ENCODE results near the gene PHF21B. TPM values are rescaled to one million over a fixed set of nuclear protein-coding genes. Genes with fewer than 3 reads are reported as not detected.

Gene PHF21B
- total and polyA plus RNA-seq, 2 of the 8 experiments (the other 6 are each of a cell fraction or from before 2014, with no cell fraction given): 19.3 to 68.1 TPM

DNA sequence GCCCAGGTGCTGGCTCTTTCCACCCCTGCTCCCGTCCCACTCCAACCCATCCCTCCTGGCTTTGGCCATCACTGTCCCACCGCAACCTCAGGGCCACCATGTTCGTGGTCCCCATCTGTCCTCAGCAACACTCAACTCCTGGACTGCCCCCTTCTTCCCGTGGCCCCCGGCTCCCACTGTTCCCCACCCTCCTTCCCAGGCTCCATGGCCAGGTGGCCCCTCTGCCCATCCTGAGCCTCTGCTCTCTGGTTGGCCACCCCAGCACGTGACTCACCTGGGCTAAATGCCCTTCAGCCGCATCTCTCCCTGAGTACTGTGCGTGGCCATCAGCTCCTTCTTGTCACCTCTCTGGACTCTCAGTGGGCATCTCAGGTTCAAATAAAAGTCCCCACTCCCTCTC, 41.6 kb upstream of the PHF21B start:
- no peak overlapping the region for H2BK120ac ChIP-seq (replicated peaks; ENCODE audit: low read depth, low read length)
- H3K79me1 ChIP-seq (ENCODE audit: low read depth, low read length): no peaks in the 10 kb centered on the region
- TF ChIP-seq POLR2A (IDR thresholded peaks at IDR 0.05; ENCODE audit: control extremely low read depth in 1 of 2, low read depth in 2 of 2, low read length in 2 of 2) (no peak), RFX5 (IDR thresholded peaks at IDR 0.05; ENCODE audit: borderline replicate concordance, low read depth, low read length) (no peak)
- H3K56ac ChIP-seq (replicated peaks; ENCODE audit: insufficient read length, low read depth, low read length): no peak overlapping the region
- peak overlapping the region; percentile 88; the same call in 1 of the 2 replicates for H2BK20ac ChIP-seq (ENCODE audit: low read length)
- no peak overlapping the region for H3K14ac ChIP-seq (ENCODE audit: insufficient read length)
- no peak for DNase-seq (ENCODE audit: low read depth in 1 of 2, low spot score in 2 of 2)
- peak overlapping the region; percentile 73; the same call in 1 of the 2 replicates for H4K8ac ChIP-seq (ENCODE audit: extremely low read depth, insufficient read depth, low read length)
- no peaks in the 10 kb centered on the region for H3K9me3 ChIP-seq (ENCODE audit: insufficient read depth in 2 of 2, low read depth in 1 of 2, low read length in 1 of 2)
- 0 out of 2 replicates have a peak overlapping the region, but pooled peaks have one; percentile 5 for H2BK5ac ChIP-seq (ENCODE audit: low read depth, low read length)
- no peak overlapping the region for H2BK12ac ChIP-seq (ENCODE audit: low read depth, low read length)
- no peaks in the 10 kb centered on the region for H4K20me1 ChIP-seq (replicated peaks in 1 of 2; ENCODE audit: control insufficient read depth in 1 of 2, insufficient read depth in 2 of 2, low read length in 2 of 2)
- H3K4ac ChIP-seq (replicated peaks; ENCODE audit: insufficient read length, low read depth, low read length): peak overlapping the region; percentile 24
- ChIA-PET CTCF (ENCODE audit: partially characterized antibody) (no interaction called here), POLR2A (ENCODE audit: partially characterized antibody) (interaction anchor here (2.3 kb wide), 1 partner anchor 12 kb away, joined by 8 read pairs; no protein-coding TSS in a partner anchor)
- H4K91ac ChIP-seq (replicated peaks; ENCODE audit: insufficient read length, low read length): peak overlapping the region; percentile 2
- WGBS, 2 experiments (ENCODE audit: extremely low coverage in 1 of 2, insufficient coverage in 1 of 2, insufficient read length in 1 of 2, insufficient replicate concordance in 2 of 2, low coverage in 1 of 2, low lambda C conversion rate in 2 of 2, missing lambda C conversion rate in 1 of 2): 89% methylated on average over 8 of the region's 8 CpGs; no CpG with 5 or more reads in 1 of the 2 experiments
- no peak overlapping the region for H3K4me3 ChIP-seq (ENCODE audit: extremely low read depth in 1 of 4, insufficient read depth in 2 of 4, low read depth in 3 of 4, low read length in 4 of 4)
- H3K23me2 ChIP-seq (ENCODE audit: low read depth, low read length): no peaks in the 10 kb centered on the region; the same call in 1 of the 2 replicates
- H3K4me1 ChIP-seq (replicated peaks in 1 of 4; ENCODE audit: control insufficient read depth in 3 of 4, insufficient read depth in 4 of 4, low read length in 3 of 4): peaks cover 9 to 35% (median 17%) of the 10 kb centered on the region in 4 experiments
- H3K4me2 ChIP-seq (ENCODE audit: insufficient read depth in 1 of 2, low read depth in 2 of 2, low read length in 2 of 2): no peak overlapping the region
- no peak overlapping the region for H2AFZ ChIP-seq (ENCODE audit: low read length)
- no peak overlapping the region for H4K5ac ChIP-seq (ENCODE audit: insufficient read length, low read depth, low read length)
- 0 out of 2 replicates have a peak overlapping the region, but pooled peaks have one; percentile 19 for H2BK15ac ChIP-seq (ENCODE audit: low read length)
- H3K9ac ChIP-seq (replicated peaks in 1 of 4; ENCODE audit: extremely low read depth in 1 of 4, low read depth in 3 of 4, low read length in 3 of 4): no peak overlapping the region
- no peak overlapping the region for H3K23ac ChIP-seq (ENCODE audit: insufficient read length)
- no peak overlapping the region; the same call in 1 of the 2 replicates for H3K18ac ChIP-seq (ENCODE audit: extremely low read depth, low read length)
- H3K79me2 ChIP-seq (ENCODE audit: control insufficient read depth in 1 of 2, insufficient read depth in 2 of 2, low read length in 2 of 2): no peaks in the 10 kb centered on the region
- H3K36me3 ChIP-seq (ENCODE audit: control insufficient read depth in 2 of 4, insufficient read depth in 4 of 4, low read length in 3 of 4): no peaks in the 10 kb centered on the region
- peaks cover 0 to 3% (median under 1%) of the 10 kb centered on the region in 4 experiments; a peak in 2 of 7 replicates for H3K27me3 ChIP-seq (replicated peaks in 1 of 4; ENCODE audit: control insufficient read depth in 3 of 4, extremely low read depth in 1 of 4, insufficient read depth in 3 of 4, low read length in 3 of 4)
- no peak overlapping the region for H3K27ac ChIP-seq (ENCODE audit: low read depth, low read length)
- peak overlapping the region; percentile 11; the same call in 1 of the 2 replicates for H2AK5ac ChIP-seq (ENCODE audit: low read depth, low read length)
- no peak for FAIRE-seq

All from H1 (cell line).